GM19238 (cell line): ENCODE data around the gene PSMD1.
"Not testable (repeated sequence)": the region's sequence is repeated elsewhere in the genome, so short reads cannot be mapped to it uniquely, and the experiment has no call there.

Experiments
- DNase-seq: peaks from one replicate; pipeline ENCODE4 v3.0.0; 2011; ENCODE audit warnings: low spot score; ENCODE audit not compliant: insufficient read length

PSMD1 gene

GRCh38 chr2:231146665-231147064, 90.0 kb downstream of the PSMD1 start:
- no peak for DNase-seq

DNA sequence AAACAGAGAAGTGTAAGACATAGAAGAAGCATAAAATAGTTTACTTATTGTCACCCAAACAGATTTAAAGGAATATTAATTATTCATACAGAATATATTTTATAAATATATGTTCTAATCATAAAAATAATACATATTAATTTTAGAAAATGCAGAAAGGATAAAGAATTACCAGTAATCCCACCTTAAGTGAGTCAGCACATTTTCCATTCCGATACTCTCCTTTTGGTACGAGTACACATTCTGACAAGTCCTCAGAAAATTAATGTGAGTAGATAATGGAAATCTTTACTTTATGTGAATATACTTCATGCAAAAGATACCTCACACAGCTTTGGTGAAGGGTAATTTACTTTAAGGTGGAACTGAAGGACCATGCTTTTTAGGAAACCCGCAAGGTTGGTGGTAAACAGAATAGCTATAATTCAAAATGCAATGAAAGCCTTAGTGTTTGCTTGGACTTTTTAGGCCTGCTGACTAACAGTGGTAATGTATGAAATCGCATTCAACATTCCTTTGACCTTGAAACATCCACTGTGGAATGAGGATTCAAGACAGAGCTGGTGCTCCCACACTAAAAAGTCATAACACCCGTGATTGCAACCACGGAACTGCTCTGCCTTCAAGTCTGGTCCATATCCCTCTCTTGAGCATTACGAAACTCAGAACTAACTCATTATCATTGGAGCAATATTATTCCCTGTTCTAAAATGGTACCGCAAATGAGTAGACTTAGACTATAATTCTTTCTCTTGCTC, 96.3 kb downstream of the PSMD1 start:
- no peak for DNase-seq

GRCh38 chr2:231159306-231159705, 102.6 kb downstream of the PSMD1 start:
- DNase-seq = no peak

DNA sequence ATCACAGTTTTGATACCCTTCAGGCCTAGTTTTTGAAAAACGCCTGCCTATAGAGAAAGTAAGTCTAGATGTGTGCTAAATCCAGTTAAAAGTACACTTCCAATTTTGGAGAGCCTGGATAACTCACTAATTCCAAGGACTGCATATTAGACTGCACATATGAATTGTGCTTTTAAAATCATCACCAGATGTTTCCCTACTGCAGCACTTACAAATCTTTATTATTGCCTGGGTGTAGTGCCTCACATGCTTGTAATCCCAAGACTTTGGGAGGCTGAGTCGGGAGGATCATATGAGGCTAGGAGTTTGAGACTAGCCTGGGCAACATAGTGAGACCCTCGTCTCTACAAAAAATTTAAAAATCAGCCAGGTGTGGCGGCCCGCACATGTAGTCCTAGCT, 104.0 kb downstream of the PSMD1 start:
- no peak for DNase-seq

DNA sequence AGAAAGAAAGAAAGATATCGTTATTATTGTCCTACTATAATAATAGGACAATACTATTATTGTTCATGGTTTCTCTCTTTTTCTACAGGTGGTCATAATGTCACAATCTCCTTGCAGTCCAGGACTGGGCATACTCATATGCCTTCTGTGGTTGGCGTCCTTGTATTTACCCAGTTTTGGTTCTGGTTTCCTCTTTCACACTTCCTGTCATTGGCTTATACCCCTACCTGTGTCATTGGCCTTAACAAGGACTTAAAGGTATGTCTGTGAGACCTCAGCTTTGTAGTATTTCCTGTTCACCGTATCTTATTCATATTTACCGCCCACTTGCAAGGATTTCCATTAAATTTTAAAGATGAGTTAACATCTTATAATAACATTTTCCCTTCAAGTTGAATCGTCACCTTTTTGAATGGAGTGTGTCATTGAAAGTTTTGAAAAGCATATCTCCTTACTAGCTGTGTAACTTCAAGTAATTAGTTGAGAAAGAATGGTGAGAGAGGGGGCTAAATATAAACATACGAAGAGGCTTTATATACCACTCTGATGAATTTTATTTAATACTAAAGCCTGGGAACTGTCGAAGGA, 104.7 kb downstream of the PSMD1 start:
- no peak for DNase-seq

GRCh38 chr2:231161877-231162329, 105.2 kb downstream of the PSMD1 start:
- no peak for DNase-seq

- DNase-seq = no peak
These were observed 106.3 kb downstream of the PSMD1 start for GRCh38 chr2:231163011-231163410.

DNA sequence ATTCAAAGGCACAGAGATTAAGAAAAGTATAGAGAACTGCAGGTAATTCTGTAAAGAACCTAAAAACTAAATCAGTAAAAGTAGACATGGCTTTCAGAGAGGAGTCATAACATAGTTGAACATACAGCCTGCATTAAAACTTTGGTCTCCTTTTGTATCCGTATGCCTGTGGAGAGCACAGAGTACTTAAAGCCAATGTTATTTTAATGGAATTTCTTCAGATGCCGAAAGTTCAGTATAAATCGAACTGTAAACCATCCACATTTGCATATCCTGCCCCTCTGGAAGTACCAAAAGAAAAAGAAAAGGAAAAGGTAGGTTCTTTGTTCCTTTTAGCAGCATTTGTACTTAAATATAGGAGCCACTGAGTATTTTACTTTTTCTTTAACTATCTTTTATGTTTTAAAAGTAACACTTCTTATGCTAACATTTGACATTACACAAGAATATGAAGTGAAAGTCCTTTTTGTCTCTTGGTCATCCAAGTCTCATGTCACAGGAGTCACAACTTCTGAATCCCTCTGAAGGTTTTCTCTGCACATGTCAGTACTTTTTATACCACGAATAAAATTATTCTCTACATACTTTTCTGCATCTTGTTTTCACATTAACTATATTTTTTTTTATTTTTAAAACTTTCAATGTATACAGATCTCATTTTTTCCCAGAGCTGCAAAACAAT, 106.9 kb downstream of the PSMD1 start:
- DNase-seq = no peak

DNA sequence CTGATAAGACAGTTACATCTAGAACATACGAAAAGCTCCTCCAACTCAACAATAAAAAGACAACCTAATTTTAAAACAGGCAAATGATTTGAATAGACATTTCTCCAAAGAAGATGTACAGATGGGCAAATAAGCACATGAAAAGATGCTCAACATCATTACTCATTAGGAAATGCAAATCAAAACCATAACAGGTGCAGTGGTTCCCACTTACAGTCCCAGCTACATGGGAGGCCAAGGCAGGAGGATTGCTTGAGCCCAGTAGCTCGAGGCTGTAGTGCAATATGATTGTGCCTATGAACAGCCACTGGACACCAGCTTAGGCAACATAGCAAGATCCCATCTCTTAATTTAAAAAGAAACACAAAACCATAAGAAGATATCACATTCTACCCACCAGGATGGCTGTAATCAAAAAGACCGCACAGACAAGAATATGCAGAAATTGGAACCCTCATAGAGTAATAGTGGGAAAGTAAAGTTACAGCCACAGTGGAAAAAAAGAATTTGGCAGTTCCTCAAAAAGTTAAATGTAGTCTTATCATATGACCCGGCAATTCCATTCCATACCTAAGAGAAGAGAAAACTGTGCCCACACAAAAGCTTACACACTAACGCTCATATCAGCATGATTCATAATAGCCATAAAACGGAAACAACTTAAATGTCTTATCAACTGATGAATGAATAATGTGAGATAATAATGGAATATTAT, 111.2 kb downstream of the PSMD1 start:
- DNase-seq = no peak

- DNase-seq = no peak
These were observed 111.9 kb downstream of the PSMD1 start for GRCh38 chr2:231168460-231169139.

GRCh38 chr2:231169488-231169887, 112.8 kb downstream of the PSMD1 start:
- no peak for DNase-seq

DNA sequence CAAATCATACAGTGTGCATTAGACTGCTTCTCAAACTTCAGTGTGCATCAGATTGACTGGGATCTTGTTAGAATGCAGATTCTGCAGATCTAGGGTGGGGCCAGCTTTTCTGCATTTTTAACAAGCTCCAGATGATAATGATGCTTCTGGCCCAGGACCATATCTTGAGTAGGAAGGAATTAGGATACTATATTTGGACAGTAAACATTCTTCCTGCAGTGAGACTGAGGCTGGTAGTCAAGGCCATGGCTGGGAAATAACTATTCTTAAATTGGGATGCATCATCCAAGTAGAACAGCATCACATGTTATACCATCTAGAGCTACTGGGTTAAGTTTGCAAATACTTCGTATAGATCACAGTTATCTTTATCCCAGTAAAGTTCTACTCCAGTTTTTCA, 113.4 kb downstream of the PSMD1 start:
- no peak for DNase-seq

- DNase-seq = no peak
These were observed 115.4 kb downstream of the PSMD1 start for GRCh38 chr2:231172025-231172424.

DNA sequence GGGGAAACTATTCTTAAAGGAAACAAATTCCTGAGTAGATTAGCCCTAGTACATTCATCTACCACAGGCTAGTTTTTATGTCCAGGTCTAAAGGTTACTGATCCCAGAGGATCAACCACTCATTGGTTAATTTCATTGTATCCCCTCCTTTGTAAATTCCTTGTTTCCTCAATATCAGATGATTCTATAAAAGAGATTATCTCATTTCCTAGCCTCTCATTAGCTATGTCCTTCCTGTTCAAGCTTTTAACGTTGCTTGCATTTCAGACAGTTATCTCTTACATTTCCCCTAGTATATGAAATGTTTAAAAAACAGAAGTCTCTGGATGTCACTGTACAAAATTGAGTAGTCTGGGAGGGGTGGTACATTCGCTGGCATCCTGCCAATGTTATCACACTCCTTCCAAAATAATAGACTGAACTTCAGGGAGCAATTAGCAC, 117.6 kb downstream of the PSMD1 start:
- DNase-seq = no peak

DNA sequence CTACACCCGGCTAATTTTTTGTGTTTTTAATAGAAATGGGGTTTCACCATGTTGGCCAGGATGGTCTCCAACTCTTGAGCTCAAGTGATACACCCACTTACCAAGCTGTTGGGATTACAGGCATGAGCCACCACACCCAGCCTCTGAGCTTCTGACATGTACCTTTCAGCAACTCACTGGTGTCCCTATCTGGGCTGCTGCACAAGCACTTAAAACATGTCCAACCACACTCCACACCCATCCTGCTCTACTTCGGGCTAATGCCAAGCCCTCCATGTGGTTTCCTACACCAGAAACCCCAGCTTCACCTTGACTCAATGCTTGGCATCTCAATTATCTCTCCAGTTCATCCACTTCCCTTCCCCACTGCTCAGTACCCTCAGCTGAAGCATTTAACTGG, 119.4 kb downstream of the PSMD1 start:
- no peak for DNase-seq

- no peak for DNase-seq
These were observed 120.7 kb downstream of the PSMD1 start for GRCh38 chr2:231177156-231178025.

- DNase-seq = not testable (repeated sequence)
These were observed 122.1 kb downstream of the PSMD1 start for GRCh38 chr2:231178805-231179204.

GRCh38 chr2:231181860-231182512, 125.3 kb downstream of the PSMD1 start:
- peak; percentile 41 for DNase-seq

DNA sequence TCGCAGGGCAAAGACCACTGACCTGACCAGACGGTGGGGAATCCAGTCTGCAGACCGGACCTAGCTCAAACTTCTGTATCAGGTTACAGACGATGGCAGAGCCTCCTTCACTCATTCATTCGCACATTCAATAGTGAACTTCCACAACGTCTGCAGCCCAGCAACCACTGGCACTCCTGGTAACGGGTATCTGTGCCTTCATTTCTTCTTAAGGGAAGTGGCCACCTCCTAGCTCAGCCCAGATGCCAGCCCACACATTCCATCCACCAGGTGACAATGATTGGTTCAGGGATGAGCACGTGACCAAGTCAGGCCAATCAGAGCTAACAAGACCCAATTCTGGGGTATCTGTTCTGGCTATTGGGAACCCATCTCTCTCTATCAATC, 125.8 kb downstream of the PSMD1 start:
- DNase-seq = no peak

DNA sequence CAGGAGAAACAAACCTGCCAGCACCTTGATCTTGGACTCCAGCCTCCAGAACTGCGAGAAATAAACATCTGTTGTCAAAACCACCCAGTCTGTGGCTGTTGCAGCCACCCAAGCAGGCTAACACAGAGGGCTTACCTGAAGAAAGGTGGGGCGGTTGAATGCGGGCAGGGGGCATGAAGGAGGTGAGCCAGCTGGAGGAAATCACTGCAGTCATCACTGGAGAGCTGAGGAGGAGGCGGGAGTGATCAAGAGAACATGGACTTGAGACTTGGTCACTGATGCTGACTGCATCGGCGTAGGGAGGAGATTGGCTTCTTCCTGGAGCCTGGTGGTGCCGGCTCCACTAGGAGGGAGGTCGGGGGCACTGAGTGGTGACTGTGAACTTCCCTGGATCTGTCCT, 127.2 kb downstream of the PSMD1 start:
- DNase-seq = no peak
